ENCODE measurements around the gene TLE3.
"Not testable (repeated sequence)": the region's sequence is repeated elsewhere in the genome, so short reads cannot be mapped to it uniquely, and the experiment has no call there.

Gene TLE3

DNA sequence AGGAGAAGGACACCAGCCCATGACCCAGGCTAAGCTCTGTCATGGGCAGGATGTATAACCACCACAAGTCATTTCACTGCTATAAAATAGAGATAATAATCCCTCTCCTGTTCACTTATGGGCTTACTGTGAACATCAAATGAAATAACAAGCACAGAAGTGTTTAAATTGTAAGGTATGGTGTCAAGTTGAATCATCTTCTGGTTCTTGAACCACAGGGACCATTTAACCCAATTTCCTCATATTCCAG, 44.3 kb upstream of the TLE3 start:
- DNase-seq (ENCODE audit: low read depth in 2 of 2), result no peak
- TF ChIP-seq, protein P1, sequence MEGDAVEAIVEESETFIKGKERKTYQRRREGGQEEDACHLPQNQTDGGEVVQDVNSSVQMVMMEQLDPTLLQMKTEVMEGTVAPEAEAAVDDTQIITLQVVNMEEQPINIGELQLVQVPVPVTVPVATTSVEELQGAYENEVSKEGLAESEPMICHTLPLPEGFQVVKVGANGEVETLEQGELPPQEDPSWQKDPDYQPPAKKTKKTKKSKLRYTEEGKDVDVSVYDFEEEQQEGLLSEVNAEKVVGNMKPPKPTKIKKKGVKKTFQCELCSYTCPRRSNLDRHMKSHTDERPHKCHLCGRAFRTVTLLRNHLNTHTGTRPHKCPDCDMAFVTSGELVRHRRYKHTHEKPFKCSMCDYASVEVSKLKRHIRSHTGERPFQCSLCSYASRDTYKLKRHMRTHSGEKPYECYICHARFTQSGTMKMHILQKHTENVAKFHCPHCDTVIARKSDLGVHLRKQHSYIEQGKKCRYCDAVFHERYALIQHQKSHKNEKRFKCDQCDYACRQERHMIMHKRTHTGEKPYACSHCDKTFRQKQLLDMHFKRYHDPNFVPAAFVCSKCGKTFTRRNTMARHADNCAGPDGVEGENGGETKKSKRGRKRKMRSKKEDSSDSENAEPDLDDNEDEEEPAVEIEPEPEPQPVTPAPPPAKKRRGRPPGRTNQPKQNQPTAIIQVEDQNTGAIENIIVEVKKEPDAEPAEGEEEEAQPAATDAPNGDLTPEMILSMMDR (IDR thresholded peaks at IDR 0.05; ENCODE audit: low read depth, low read length), result no peak
- no peak overlapping the region for H3K4me3 ChIP-seq (replicated peaks in 1 of 2; ENCODE audit: low read depth in 2 of 2, low read length in 2 of 2)

DNA sequence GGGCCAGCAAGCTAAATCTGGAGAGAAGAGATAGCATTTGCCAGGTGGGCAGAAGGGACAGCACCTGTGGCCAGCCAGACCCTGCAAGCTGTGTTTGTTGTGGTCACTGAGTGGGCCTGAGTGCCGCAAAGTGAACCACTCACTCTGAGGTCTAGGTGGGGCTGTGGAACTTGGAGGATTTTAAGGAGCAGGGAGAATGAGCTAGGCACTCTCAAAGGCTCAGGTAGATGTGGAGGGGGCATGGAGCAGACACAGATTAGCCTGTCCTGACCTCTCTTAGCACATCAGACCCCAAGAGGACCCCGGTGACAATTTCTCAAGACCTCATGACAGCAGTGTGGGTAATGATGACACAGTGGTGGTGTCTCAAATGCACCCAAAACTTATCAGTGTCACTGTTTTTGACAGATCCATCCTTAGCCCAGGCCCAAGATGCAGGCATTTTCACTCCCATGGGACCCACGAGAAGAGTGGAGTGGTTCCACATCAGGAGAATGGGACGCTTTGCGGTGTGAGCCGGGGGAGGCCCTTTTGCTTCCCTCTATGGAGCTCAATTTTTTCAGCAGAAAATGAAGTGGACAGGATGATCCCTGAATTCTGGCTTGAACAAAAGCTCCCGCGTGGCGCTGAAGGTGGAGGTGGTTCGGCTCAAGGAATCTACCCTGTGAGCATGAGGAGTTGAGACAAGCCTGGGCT, 43.8 kb upstream of the TLE3 start:
- DNase-seq (ENCODE audit: low read depth in 2 of 2), result no peak
- TF ChIP-seq, protein P1 (IDR thresholded peaks at IDR 0.05; ENCODE audit: low read depth, low read length), result no peak
- H3K4me3 ChIP-seq (replicated peaks in 1 of 2; ENCODE audit: low read depth in 2 of 2, low read length in 2 of 2), result no peak overlapping the region

DNA sequence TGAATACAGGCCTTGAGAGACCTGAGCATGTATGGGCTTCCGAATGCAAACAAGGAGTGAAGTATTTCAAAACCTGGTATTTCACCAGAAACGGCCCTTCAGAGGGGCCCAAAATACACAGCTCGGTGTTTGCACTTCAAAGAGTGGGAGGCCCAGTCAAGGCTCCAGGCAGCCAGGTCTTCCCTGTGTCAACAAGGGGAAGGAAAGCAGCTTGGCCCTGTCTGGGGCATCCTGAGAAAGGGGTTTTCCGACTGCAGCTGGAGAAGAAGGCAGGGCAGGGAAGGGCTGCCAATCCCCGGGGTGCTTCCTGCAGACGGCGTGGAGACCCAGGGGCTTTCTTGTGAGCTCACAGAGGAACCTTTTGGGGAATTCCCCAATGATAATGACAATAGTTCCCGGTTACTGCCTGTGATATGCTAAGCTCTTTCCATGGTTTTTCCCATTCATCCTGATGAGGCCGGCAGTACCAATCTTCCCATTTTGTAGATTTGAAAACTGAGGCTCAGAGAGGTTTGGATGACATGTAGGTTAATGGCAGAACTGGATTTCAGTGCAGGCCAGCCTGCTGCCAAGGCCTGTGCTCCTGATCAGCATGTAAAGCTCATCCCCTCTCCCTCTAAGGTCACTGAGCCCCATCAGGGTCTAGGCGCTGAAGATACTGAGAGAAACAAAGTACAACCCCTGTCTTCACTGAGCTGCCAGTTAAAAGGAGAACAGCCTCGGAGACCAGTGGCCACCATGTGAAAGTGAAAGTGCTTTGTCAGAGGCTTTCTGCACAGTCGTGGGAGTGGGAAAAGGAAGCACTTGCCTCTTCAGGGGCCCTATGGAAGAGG, 43.0 kb upstream of the TLE3 start:
- DNase-seq (ENCODE audit: low read depth in 2 of 2), result peak; percentile 55 to 56
- TF ChIP-seq, protein P1 (IDR thresholded peaks at IDR 0.05; ENCODE audit: low read depth, low read length), result no peak

DNA sequence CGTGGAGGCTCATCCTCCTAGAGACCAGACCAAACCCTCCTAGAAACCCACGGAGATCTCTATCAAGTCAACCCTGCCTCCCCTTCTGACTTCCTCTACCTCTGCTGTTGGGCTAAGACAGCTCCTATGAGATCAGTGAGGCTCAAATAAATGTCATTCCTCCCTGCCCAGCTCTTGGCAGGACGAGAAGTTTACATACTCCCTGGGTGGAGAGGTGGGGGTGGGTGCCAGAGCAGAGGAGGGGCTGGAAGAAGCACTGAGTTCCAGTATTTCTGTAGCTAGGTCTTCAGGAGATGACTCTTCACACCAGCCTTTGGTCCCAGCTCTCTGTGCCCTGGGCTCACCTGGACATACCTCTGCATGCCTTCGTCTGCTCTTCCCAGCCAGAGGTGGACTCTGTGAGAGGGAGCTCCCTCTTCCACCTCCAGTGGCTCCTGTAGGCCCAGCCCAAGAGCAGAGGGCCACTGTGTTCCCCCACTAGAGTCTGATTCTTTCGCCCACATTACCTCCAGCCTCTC, 42.4 kb upstream of the TLE3 start:
- H3K4me3 ChIP-seq (replicated peaks in 1 of 2; ENCODE audit: low read depth in 2 of 2, low read length in 2 of 2), result no peak overlapping the region
- no peak for DNase-seq (ENCODE audit: low read depth in 2 of 2)
- TF ChIP-seq, protein P1 (IDR thresholded peaks at IDR 0.05; ENCODE audit: low read depth, low read length), result no peak

More for the DNA sequence above, 43.0 kb upstream of the TLE3 start:
- H3K4me3 ChIP-seq (replicated peaks in 1 of 2; ENCODE audit: low read depth in 2 of 2, low read length in 2 of 2), result no peak overlapping the region

DNA sequence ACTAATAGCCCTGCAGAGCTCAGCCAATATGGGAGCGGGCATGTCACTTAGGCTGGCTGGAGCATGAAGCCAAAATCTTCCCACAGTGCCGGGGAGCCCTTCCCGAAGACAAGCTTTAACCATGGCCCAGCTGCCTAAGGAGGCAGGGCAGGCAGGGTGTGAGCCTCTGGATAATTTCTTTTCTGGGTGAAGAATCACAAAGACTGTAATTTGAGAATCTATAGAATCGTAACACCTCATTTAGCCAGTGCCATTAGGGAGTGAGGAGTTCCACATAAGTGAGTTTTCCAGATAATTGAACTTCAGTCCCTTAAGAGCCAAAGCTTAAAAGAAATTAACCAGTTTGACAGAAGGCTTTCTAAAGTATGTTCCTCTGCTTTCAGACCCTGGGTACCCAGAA, 40.2 kb upstream of the TLE3 start:
- TF ChIP-seq, protein P1 (IDR thresholded peaks at IDR 0.05; ENCODE audit: low read depth, low read length), result no peak
- no peak overlapping the region for H3K4me3 ChIP-seq (replicated peaks in 1 of 2; ENCODE audit: low read depth in 2 of 2, low read length in 2 of 2)
- DNase-seq (ENCODE audit: low read depth in 2 of 2), result no peak

DNA sequence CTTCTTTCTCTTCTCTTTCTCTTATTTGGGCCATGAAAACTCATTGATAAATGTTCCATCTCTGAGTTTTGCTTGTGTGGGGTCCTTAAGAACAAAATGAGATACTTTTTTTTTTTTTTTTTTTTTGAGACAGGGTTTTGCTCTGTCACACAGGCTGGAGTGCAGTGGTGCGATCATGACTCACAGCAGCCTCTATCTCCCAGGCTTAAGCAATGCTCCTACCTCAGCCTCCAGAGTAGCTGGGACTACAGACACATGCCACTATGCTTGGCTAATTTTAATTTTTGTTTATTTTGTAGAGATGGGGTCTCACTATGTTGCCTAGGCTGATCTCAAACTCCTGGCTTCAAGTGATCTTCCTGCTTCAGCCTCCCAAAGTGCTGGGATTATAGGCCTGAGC, 39.3 kb upstream of the TLE3 start:
- DNase-seq (ENCODE audit: low read depth in 2 of 2); H3K4me3 ChIP-seq (replicated peaks in 1 of 2; ENCODE audit: low read depth in 2 of 2, low read length in 2 of 2): not testable (repeated sequence)

DNA sequence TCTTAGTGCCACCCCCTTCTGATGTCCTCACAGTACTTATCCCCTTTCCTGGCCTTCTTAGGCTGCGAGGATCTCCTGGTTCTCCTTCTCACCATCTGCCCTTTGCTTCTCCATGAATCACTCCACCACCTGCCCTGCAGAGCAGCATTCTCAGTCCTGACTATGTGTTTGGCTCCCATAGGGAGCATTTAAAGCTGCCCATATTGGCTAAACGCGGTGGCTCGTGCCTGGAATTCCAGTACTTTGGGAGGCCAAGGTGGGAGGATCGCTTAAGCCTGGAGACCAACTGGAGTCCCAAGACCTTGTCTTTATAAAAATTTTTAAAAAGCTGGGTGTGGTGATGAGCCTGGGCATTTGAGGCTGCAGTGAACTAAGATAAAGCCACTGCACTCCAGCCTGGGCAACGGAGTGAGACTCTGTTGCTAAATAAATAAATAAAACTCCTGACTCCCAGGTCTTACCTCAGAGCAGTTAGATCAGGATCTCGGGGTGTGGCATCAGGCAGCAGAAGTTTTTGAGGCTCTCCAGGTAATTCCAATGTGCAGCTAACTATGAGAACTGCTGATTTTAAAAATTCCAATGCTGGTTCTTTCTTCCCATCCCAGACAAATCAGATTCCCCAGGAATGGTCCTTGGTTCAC, 36.2 kb upstream of the TLE3 start:
- TF ChIP-seq, protein P1 (IDR thresholded peaks at IDR 0.05; ENCODE audit: low read depth, low read length), result no peak
- DNase-seq (ENCODE audit: low read depth in 2 of 2), result no peak
- no peak overlapping the region for H3K4me3 ChIP-seq (replicated peaks in 1 of 2; ENCODE audit: low read depth in 2 of 2, low read length in 2 of 2)

Measured in cardiac fibroblast (primary cell).